Stimulated activated CD8-positive, alpha-beta memory T cell treated with anti-CD3 and anti-CD28 coated beads, Interleukin-7, amount 100 ng/mL, for 4 hours (primary cell): ENCODE data around the gene PGRMC2.

Source experiments
- DNase-seq, 2 donors: peaks; one replicate each; pipeline ENCODE4 v3.0.0-alpha.2; 2020; ENCODE audit warnings: low read depth in 2 of 2

Gene PGRMC2, protein sequence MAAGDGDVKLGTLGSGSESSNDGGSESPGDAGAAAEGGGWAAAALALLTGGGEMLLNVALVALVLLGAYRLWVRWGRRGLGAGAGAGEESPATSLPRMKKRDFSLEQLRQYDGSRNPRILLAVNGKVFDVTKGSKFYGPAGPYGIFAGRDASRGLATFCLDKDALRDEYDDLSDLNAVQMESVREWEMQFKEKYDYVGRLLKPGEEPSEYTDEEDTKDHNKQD

GRCh38 chr4:128287141-128287870 lies at the start of gene PGRMC2:
PGRMC2 (minus strand) TSS chr4:128287813; CDS start chr4:128287790, 23 bp downstream.
- peak; percentile 2 to 18 for DNase-seq

DNA sequence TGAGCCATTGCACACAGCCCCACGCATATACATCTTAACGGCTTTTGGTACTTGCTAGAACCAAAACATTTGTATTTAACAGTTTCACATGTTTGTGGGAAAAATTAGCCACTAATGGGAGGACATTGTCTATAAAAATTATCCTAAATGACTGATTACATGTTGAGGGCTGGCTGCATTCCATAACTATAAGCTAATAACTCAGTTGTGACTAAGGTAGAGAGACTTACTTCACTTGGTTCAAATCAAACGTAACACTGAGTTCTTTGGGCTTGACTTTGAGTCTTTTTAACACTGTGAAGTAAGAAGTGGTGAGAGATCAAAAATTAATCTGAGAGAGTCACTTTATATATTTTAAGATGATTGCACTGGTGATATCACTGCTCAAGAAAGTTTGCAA lies 47.9 kb upstream of the PGRMC2 start:
- no peak for DNase-seq

GRCh38 chr4:128334256-128334655 lies 46.6 kb upstream of the PGRMC2 start:
- no peak for DNase-seq

- no peak for DNase-seq
These were observed 45.9 kb upstream of the PGRMC2 start for GRCh38 chr4:128333309-128334018.

DNA sequence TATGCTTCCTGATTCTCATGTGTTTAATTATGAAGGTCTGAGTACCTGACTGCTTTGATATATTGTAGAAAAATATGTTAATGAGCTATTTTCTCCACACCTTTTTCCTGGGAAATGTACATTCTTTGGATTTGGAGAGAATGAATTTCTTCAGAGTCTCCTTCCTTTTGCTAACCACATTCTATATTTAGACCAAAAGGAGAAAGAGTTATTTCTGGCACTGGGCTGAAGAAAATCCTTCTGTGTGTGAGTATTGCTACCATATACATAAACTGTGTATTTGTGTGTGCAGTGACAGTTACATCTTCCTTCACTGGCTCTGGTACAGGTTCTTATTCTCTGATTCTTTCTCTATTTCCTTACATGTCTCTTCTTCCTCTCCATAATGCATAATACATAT lies 44.5 kb upstream of the PGRMC2 start:
- no peak for DNase-seq

DNA sequence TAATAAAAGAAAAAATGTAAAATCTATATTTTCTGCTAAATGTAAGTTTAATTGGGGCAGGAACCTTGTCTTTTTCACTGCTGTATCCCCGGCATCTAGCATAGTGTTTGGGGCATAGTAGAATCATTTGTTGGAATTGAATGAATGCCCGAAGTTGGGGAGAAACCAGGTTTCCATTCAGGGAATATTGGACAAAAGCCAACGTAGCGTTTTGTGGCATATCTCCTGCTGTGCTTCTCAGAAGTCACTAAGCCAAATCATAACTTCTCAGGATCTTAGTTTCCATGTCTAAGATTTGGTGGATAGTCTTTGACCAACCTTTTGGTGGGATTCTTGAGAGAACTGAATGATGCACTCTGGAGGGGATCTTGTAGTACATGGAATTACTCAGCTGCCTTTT lies 42.0 kb upstream of the PGRMC2 start:
- no peak for DNase-seq

DNA sequence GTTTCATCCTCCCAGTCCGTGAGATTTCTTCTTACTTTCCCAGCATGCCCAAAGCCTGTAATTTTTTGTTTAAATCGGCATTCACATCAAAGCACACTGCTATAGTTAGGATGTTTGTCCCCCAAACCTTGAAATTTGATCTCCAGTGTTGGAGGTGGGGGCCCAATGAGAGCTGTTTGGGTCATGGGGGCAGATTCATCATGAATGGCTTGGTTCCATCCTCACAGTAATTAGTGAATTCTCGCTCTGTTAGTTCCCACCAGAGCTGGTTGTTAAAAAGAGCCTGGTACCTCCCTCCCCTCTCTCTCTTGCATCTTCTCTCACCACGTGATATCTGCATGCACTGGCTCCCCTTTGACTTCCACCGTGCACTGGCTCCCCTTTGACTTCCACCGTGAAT lies 40.5 kb upstream of the PGRMC2 start:
- no peak for DNase-seq

- DNase-seq = no peak
These were observed 35.8 kb upstream of the PGRMC2 start for GRCh38 chr4:128323401-128323800.

DNA sequence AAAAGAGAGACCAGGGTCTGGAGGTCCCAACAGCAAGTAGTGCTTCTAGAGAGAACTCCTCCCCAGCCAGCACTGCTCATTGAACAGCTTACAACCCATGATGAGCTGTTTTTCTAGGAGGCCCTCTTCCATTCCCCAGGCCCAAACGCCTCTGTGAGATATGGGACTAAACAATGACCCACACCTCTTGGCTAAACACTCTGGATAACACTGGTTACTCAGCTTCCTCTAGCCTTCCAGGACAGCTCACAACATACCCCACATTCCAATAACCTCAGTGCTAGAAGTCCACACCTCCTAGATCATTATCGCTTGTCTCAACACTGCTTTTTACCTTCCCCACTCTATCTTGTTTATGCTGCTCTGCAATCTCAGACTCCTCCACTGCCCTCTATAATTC lies 35.4 kb upstream of the PGRMC2 start:
- DNase-seq = no peak

DNA sequence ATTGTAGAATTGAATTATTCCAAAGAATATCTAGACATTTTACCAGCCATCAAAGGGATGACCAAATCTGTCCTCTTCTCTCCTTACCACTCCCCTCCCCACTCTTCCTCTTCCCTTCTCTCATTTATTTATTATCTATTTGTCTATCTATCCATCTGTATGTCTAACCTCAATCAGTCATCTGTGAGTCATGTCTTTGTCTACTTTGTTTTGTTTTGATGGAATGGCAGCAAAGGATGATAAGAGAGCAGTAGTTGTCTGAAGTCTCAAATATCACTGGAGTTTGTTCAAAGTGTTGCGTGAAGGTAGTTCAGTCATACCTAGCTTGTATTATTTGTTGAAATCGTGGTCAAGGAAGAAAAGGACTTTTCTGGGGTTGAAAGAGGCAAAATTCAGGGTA lies 34.7 kb upstream of the PGRMC2 start:
- DNase-seq = no peak

GRCh38 chr4:128320656-128321055 lies 33.0 kb upstream of the PGRMC2 start:
- DNase-seq = no peak

GRCh38 chr4:128315756-128316520 lies 28.3 kb upstream of the PGRMC2 start:
- no peak for DNase-seq

GRCh38 chr4:128311659-128312403 lies 24.2 kb upstream of the PGRMC2 start:
- DNase-seq = no peak

GRCh38 chr4:128310266-128310697 lies 22.7 kb upstream of the PGRMC2 start:
- no peak for DNase-seq

- no peak for DNase-seq
These were observed 22.0 kb upstream of the PGRMC2 start for GRCh38 chr4:128309585-128309984.

- DNase-seq = no peak
These were observed 21.4 kb upstream of the PGRMC2 start for GRCh38 chr4:128308986-128309385.

DNA sequence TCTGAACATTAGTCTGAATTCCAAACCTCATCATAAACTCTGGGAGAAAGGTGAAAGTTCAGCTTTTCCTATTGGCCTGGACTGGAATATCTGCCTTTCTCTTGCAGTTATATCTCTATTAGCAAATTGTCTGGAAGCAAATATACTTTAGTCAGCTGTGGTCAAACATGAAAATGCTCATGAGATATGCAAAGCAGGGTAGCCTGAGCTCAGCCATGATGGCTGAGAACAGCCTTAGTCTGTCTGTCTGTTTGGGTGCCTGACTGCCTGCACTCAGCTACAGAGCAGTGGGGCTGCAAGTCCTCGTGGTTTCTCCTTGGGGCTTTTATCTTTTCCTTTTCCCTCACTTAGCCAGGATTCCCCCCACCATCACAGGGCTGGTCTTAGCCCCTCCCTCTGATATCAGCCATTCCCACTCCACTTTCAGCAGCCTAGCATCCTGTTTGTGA lies 19.5 kb upstream of the PGRMC2 start:
- DNase-seq = no peak

GRCh38 chr4:128305942-128306341 lies 18.3 kb upstream of the PGRMC2 start:
- no peak for DNase-seq

DNA sequence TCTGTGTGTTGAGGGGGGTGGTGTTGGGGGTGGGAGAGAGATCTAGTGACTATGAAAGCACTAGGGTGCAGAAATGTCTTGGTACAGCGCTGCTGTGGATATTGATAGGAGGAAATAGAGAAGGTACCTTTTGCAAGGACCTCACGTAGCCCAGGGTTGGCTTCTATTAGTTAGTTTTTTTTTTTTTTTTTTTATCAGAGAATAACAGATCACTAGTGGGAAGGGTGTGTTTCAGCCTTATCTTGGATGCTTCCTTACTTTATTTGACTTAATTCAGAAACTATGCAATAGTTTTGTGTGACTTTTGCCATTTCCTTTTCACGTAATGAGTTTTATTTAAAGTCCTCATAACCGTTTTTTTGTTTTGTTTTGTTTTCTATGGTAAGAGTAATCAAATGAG lies 16.4 kb upstream of the PGRMC2 start:
- DNase-seq = no peak

GRCh38 chr4:128303405-128303785 lies 15.8 kb upstream of the PGRMC2 start:
- no peak for DNase-seq

- no peak for DNase-seq
These were observed 14.4 kb upstream of the PGRMC2 start for GRCh38 chr4:128301979-128302378.
